Measurements from ENCODE around the gene TPM2. TPM values are rescaled to one million over a fixed set of nuclear protein-coding genes. Genes with fewer than 3 reads are reported as not detected.

TPM2 gene
- total and polyA plus RNA-seq, 9 of the 15 experiments (the other 6 are each of a cell fraction or from before 2014, with no cell fraction given) = 0.28 to 16.1 (median 4.5) TPM

DNA sequence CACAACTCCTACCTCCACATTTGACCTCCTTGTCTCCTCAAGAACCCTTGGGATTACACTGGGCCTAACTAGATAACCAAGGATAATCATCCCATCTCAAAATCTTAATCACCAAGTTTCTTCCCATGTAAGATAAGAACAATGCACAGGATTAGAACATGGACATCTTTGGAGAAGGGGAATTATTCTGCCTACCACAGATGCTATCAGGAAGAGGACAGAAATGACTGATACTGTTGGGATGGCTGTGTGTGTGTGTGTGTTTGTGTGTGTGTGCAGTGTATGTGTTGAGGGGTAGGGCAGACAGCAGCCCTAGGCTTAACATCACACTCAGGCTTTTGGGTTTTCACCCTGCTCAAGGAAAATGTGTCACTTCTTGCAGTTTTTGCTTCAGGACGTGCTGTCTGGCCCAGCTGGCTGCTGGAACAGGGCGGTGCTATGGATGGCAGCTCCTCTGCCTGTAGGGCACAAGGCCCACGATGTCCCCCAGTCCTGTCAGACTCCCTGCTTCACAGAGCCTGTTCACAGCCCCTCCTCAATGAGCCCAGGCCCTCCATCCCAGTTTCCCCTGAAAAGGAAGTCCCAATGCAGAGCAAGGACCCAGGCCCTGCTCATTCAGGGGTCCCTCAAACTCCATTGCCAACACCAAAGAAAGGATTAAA lies 8.3 kb downstream of the TPM2 start:
- no peaks in the 10 kb centered on the region for H3K27me3 ChIP-seq (ENCODE audit: control insufficient read depth in 2 of 2, insufficient read depth in 2 of 2, low read length in 2 of 2)
- peaks cover 7% of the 10 kb centered on the region; the same call in 2 of the 3 replicates for H3K36me3 ChIP-seq (ENCODE audit: control insufficient read depth, insufficient read depth, low read length)
- no peaks in the 10 kb centered on the region for H3K9me3 ChIP-seq (replicated peaks; ENCODE audit: control insufficient read depth, insufficient read depth, low read depth, low read length)
- DNase-seq (ENCODE audit: extremely low read depth in 1 of 4, low spot score in 3 of 4) (no peak), ATAC-seq (no peak), FAIRE-seq (no peak)
- intact Hi-C loops (cut with micrococcal nuclease) (no loop called here), in situ Hi-C loops (cut with MboI) (no loop called here)
- H3K9ac ChIP-seq (ENCODE audit: insufficient read depth in 1 of 2, low read depth in 2 of 2, low read length in 2 of 2) = no peak overlapping the region
- no peak overlapping the region for H3K27ac ChIP-seq (ENCODE audit: extremely low read depth, low read depth, low read length)
- BruUV-seq (replicated peaks) = no TSS peak
- ChIA-PET CTCF (ENCODE audit: low intra/inter-chr PET ratio) (no interaction called here), POLR2A (interaction anchor here (0.6 to 1.1 kb wide), 3 partner anchors 13 to 170 kb away, joined by 3 to 4 read pairs (median 3); no protein-coding TSS in a partner anchor)
- peaks cover 0 to 4% of the 10 kb centered on the region in 2 experiments; a peak in 3 of 5 replicates for H3K4me1 ChIP-seq (replicated peaks in 1 of 2; ENCODE audit: control insufficient read depth in 2 of 2, insufficient read depth in 2 of 2, low read length in 2 of 2)
- H3K9me1 ChIP-seq (ENCODE audit: control insufficient read depth, insufficient read depth, low read length) = no peaks in the 10 kb centered on the region
- WGBS (ENCODE audit: insufficient coverage, low coverage, missing lambda C conversion rate) = 33% methylated on average over 1 of the region's 3 CpGs
- no peak overlapping the region for H2AFZ ChIP-seq (ENCODE audit: low read depth, low read length)
- H3K79me2 ChIP-seq (ENCODE audit: control insufficient read depth, insufficient read depth, low read length) = no peaks in the 10 kb centered on the region
- H4K20me1 ChIP-seq (replicated peaks; ENCODE audit: control insufficient read depth, insufficient read depth, low read length) = no peaks in the 10 kb centered on the region
- no peak overlapping the region for H3K4me3 ChIP-seq
- no peak for TF ChIP-seq ZKSCAN1 (IDR thresholded peaks at IDR 0.05; ENCODE audit: low read depth, low read length)
- TF ChIP-seq, protein P1, sequence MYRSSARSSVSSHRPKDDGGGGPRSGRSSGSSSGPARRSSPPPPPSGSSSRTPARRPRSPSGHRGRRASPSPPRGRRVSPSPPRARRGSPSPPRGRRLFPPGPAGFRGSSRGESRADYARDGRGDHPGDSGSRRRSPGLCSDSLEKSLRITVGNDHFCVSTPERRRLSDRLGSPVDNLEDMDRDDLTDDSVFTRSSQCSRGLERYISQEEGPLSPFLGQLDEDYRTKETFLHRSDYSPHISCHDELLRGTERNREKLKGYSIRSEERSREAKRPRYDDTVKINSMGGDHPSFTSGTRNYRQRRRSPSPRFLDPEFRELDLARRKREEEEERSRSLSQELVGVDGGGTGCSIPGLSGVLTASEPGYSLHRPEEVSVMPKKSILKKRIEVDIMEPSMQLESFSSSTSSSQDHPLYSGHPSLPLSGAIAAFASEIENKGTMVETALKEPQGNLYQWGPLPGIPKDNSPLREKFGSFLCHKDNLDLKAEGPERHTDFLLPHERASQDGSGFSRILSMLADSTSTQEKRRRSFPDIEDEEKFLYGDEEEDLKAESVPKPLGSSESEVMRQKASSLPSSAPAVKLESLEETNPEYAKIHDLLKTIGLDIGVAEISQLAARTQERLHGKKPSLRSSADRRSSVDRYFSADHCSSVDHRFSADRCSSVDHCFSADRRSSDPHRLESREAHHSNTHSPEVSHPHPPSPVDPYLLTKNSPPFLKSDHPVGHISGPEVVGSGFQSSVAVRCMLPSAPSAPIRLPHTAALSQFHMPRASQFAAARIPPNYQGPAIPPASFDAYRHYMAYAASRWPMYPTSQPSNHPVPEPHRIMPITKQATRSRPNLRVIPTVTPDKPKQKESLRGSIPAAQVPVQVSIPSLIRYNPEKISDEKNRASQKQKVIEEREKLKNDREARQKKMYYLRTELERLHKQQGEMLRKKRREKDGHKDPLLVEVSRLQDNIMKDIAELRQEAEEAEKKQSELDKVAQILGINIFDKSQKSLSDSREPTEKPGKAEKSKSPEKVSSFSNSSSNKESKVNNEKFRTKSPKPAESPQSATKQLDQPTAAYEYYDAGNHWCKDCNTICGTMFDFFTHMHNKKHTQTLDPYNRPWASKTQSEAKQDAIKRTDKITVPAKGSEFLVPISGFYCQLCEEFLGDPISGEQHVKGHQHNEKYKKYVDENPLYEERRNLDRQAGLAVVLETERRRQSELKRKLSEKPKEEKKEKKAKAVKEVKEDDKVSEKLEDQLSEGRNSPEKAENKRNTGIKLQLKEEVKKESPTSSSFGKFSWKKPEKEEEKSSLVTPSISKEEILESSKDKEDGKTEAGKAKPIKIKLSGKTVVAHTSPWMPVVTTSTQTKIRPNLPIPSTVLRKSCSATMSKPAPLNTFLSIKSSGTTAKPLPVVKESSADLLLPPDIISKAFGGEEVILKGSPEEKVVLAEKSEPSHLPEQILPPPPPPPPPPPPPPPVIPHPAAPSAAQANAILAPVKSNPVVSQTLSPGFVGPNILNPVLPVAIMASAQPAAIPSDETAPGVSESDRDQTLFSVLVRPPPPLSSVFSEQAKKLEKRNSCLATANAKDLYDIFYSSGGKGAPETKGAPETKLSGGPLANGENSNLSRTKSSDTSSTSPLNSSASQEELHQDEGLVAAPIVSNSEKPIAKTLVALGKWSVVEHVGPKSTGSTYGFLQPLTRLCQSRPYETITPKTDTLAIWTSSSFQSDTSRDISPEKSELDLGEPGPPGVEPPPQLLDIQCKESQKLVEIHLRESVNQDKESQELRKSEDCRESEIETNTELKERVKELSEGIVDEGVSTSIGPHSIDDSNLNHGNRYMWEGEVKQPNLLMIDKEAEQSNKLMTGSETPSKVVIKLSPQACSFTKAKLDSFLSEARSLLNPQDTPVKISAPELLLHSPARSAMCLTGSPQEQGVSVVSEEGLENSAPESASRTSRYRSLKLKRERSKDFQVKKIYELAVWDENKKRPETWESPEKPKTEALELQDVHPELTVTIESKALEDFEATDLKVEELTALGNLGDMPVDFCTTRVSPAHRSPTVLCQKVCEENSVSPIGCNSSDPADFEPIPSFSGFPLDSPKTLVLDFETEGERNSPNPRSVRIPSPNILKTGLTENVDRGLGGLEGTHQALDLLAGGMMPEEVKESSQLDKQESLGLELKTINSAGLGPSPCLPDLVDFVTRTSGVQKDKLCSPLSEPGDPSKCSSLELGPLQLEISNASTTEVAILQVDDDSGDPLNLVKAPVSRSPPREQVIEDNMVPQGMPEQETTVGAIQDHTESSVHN (IDR thresholded peaks at IDR 0.05; ENCODE audit: borderline replicate concordance in 1 of 2, low read depth in 1 of 2) = no peak
- TF ChIP-seq CREBBP (IDR thresholded peaks at IDR 0.05; ENCODE audit: low read depth, low read length) = no peak
- no peak for TF ChIP-seq KAT2B (IDR thresholded peaks at IDR 0.05; ENCODE audit: low read depth, low read length)
- no peak for TF ChIP-seq HDAC1 (IDR thresholded peaks at IDR 0.05)
- no peak for TF ChIP-seq BACH1 (tag; IDR thresholded peaks at IDR 0.05)
- no peak for TF ChIP-seq TEAD2 (tag; IDR thresholded peaks at IDR 0.05)
- TF ChIP-seq POLR2H (tag; IDR thresholded peaks at IDR 0.05; ENCODE audit: low read depth) = no peak
- no peak for TF ChIP-seq HOXB6 (CRISPR knock-in tag; IDR thresholded peaks at IDR 0.05; ENCODE audit: borderline replicate concordance)
- TF ChIP-seq ZNF3 (CRISPR knock-in tag; IDR thresholded peaks at IDR 0.05) = no peak
- TF ChIP-seq, protein P2, sequence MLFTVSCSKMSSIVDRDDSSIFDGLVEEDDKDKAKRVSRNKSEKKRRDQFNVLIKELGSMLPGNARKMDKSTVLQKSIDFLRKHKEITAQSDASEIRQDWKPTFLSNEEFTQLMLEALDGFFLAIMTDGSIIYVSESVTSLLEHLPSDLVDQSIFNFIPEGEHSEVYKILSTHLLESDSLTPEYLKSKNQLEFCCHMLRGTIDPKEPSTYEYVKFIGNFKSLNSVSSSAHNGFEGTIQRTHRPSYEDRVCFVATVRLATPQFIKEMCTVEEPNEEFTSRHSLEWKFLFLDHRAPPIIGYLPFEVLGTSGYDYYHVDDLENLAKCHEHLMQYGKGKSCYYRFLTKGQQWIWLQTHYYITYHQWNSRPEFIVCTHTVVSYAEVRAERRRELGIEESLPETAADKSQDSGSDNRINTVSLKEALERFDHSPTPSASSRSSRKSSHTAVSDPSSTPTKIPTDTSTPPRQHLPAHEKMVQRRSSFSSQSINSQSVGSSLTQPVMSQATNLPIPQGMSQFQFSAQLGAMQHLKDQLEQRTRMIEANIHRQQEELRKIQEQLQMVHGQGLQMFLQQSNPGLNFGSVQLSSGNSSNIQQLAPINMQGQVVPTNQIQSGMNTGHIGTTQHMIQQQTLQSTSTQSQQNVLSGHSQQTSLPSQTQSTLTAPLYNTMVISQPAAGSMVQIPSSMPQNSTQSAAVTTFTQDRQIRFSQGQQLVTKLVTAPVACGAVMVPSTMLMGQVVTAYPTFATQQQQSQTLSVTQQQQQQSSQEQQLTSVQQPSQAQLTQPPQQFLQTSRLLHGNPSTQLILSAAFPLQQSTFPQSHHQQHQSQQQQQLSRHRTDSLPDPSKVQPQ (CRISPR knock-in tag; IDR thresholded peaks at IDR 0.05; ENCODE audit: borderline replicate concordance) = no peak
- H3K4me2 ChIP-seq (ENCODE audit: insufficient read depth, low read length) = no peak overlapping the region
